GM08714 (cell line): Measurements from ENCODE around the gene ACP6.

Experiments used
- H3K4me3 ChIP-seq: fragments of 200-500 bp; sonication (Bioruptor generic); 2 replicates; pipeline ENCODE4 v1.5.1; 2014; ENCODE audit warnings: mild to moderate bottlenecking, low read length, inconsistent platforms
- ZNF274 ChIP-seq: IDR thresholded peaks from 2 replicates; pipeline ENCODE4 v1.6.1; 2012; ENCODE audit warnings: mild to moderate bottlenecking, low read depth, low read length

The ACP6 gene

DNA sequence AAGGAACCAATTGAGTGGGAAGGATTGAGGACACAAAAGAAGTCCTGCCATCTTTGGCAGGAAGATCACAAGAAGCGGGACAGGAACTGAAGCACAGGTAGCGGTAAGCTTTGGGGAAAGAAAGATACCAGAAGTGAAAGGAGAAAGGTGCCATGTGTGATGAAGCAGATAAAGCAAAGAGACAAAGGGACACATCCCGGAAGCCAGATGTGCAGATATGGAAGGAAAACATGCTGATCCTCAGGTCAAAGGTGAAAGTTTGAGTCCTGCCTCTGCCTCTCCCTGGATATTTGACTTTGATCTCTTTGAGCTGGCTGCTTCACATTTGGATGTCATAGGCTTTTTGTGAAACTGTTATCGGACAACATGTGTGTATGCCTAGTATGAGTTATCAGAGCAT is 34.0 kb downstream of the ACP6 start:
- H3K4me3 ChIP-seq, result no peak overlapping the region
- TF ChIP-seq ZNF274, result no peak

DNA sequence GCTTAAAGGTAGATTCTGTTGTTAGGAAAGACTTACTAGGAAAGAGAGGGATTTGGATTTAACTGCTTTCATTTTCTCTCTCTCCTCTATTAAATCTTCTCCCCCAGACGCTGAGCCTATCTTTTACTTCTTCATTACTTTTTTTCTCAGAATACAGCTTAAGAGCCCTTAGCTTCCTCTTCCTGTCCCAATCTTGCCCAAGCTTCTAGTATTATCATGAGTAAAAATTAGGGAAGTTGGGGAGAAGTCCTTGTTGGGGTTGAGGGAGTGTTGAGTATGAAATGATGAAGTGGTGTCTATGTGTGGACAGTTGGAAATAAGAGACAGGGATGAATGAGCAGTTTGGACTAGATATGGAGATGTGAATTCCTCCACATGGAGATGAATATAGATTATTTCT is 35.0 kb downstream of the ACP6 start:
- no peak overlapping the region for H3K4me3 ChIP-seq
- TF ChIP-seq ZNF274, result no peak

- H3K4me3 ChIP-seq, result no peak overlapping the region
- no peak for TF ChIP-seq ZNF274
These were observed 35.7 kb downstream of the ACP6 start for GRCh38 chr1:147634645-147635044.

DNA sequence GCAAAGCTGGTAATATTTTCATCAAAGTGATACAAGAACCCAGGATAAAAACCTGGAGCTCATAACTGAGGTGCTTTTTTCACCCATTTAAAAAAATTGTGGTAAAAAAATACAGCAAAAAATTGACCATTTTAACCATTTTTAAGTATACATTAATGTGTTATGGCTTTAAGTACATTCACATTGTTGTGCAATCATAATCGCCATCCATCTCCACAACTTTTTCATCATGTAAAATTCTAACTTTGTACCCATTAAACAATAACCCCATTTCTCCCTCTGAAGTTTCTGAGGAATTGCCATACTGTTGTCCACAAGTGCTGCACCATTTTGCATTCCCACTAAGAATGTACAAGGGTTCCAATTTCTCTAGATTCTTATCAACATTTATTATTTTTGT is 36.6 kb downstream of the ACP6 start:
- H3K4me3 ChIP-seq, result no peak overlapping the region
- no peak for TF ChIP-seq ZNF274

- TF ChIP-seq ZNF274, result no peak
- H3K4me3 ChIP-seq, result no peak overlapping the region
These were observed 38.5 kb downstream of the ACP6 start for GRCh38 chr1:147631839-147632238.

DNA sequence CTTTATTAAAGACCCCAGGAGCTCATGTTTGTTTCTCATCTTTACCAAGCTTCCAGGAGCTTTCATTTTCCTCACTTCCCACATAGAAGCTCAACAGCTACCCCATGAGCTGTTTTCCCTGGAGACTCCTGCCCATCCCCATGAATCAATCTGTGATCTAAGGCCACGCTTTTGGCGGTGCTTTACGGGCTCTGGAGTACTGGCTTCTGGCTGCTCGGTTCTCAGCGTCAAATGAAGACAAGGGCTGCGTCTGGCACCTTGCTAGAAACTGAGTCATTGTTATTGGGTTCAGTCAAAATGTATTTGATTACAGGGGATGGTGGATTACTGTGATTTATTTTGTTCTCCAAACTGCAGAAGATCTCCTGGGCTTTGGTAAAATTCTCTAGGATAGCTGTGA is 39.9 kb downstream of the ACP6 start:
- no peak for TF ChIP-seq ZNF274

GRCh38 chr1:147630022-147630421 is 40.3 kb downstream of the ACP6 start:
- no peak overlapping the region for H3K4me3 ChIP-seq
- TF ChIP-seq ZNF274, result no peak

More for the DNA sequence above, 39.9 kb downstream of the ACP6 start:
- H3K4me3 ChIP-seq, result no peak overlapping the region

- H3K4me3 ChIP-seq, result no peak overlapping the region
- TF ChIP-seq ZNF274, result no peak
These were observed 41.9 kb downstream of the ACP6 start for GRCh38 chr1:147628441-147628840.

DNA sequence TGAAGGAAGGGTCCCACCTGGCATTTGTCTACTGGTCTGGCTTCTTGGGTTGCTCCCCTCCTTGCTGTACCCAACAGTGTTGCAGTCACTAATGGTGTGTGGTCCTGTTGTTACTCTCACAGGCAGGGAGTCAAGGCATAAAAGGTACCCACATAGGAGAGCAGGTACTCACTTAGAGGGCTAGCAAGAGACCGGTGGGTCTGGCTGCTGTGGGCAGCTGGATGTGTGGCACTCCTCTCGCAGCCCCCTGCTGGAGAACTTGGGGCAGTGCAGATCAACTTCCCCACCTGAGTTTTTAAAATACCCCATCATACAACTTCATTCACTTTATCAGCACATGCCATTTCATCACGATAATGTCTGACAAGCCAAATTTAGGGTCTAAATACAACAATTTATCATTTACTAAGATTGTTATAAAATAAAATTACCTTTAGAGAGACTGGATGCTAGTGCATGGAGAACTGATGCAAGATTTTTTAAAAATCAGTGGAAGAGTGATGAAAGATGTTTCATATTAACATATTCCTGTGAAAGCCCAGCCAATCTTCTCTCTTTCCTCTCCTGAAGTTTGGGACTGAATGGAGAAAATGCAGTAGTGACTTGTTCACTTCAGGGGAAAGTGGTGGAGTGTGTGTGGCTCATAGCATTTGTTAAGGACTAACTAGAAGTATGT is 42.8 kb downstream of the ACP6 start:
- TF ChIP-seq ZNF274, result no peak
- no peak overlapping the region for H3K4me3 ChIP-seq

DNA sequence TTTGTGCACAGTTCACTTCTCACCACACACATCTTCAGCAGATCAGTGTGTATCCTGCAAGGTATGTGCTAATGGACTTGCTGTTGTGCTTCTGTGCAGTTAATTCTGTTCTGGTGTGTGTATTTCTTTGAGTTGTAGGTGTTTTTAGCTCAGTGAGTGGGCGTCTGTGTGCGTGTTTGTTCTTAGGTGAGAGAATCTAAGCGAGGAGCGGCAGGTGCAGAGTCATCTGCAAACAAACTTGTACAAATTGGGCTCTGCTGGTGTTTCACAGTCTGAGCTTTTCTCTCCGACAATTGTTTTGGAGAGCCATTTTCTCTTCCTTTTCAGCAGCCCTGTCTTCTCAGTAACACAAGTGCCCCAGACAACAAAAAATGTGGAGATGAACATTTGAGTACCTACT is 43.6 kb downstream of the ACP6 start:
- no peak for TF ChIP-seq ZNF274
- H3K4me3 ChIP-seq, result no peak overlapping the region

DNA sequence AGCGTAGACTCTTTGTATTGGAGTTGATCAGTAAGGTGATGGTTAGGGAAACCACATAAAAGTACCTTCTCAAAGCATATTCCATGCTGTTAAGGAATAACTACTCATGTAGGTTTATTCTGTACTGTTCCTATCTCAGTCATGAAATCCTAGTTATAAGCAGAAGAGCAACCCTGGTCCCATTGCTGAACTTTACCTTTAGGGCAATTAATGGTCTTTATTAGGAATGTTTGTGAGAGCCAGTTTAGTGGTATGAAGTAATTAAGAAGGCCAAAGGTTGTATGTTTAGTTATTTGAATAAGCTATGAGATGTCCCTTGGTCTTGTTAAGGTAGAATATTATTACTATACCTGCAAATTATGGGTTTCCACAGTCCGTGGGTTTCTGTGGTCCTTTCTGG is 44.0 kb downstream of the ACP6 start:
- TF ChIP-seq ZNF274, result no peak
- H3K4me3 ChIP-seq, result no peak overlapping the region

GRCh38 chr1:147625362-147625995 is 44.8 kb downstream of the ACP6 start:
- no peak overlapping the region for H3K4me3 ChIP-seq

GRCh38 chr1:147624529-147624928 is 45.8 kb downstream of the ACP6 start:
- H3K4me3 ChIP-seq, result no peak overlapping the region
- TF ChIP-seq ZNF274, result no peak

More at GRCh38 chr1:147625362-147625995, 44.8 kb downstream of the ACP6 start:
- TF ChIP-seq ZNF274, result no peak

GRCh38 chr1:147624011-147624410 is 46.3 kb downstream of the ACP6 start:
- no peak overlapping the region for H3K4me3 ChIP-seq
- no peak for TF ChIP-seq ZNF274

- no peak overlapping the region for H3K4me3 ChIP-seq
- TF ChIP-seq ZNF274, result no peak
These were observed 47.6 kb downstream of the ACP6 start for GRCh38 chr1:147622731-147623130.

DNA sequence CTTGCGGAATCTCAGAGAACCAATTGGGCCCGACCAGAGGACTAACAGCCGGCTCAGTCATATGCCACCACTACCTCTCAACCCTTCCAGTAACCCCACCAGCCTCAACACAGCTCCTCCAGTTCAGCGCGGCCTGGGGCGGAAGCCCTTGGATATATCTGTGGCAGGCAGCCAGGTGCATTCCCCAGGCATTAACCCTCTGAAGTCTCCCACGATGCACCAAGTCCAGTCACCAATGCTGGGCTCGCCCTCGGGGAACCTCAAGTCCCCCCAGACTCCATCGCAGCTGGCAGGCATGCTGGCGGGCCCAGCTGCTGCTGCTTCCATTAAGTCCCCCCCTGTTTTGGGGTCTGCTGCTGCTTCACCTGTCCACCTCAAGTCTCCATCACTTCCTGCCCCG is 49.8 kb downstream of the ACP6 start:
- no peak for TF ChIP-seq ZNF274
- no peak overlapping the region for H3K4me3 ChIP-seq
